Endothelial cell of umbilical vein (primary cell): ENCODE results near the gene MAP3K10. TPM values are rescaled to one million over a fixed set of nuclear protein-coding genes. Genes with fewer than 3 reads are reported as not detected.

ENCODE experiments used
- BruUV-seq: library from RNA; stranded (reverse); fragments of 400-500 nt; replicated peaks from 2 replicates; lab custom pipeline; 2021; lab: Mats Ljungman, UMichigan
- CTCF ChIA-PET: fragments of 300-600, 350-600 bp; sonication (Branson Sonifier 250); formaldehyde crosslinking; loops from one replicate; lab custom pipeline; 2021; ENCODE audit warnings: antibody characterized with exemption, inconsistent platforms; lab: Charles Lee
- POLR2A ChIA-PET: fragments of 300-600, 350-600 bp; sonication (Branson Sonifier 250); formaldehyde crosslinking; loops from one replicate; lab custom pipeline; 2021; ENCODE audit warnings: antibody characterized with exemption, inconsistent platforms; lab: Charles Lee
- DNase-seq: peaks from one replicate; pipeline ENCODE4 v3.0.0-alpha.2; 2011; ENCODE audit warnings: low read depth, low spot score
- FAIRE-seq: peaks from 2 replicates; lab custom pipeline; 2011; peaks lifted over from hg19 to GRCh38; lab: Jason Lieb, UNC
- H2AFZ ChIP-seq: 2 replicates; pipeline ENCODE4 v1.6.0; 2012; ENCODE audit warnings: low read depth, low read length, control low read depth, inconsistent platforms
- H3K27ac ChIP-seq: 2 replicates; pipeline ENCODE4 v1.5.1; 2011; ENCODE audit warnings: low read depth, mild to moderate bottlenecking, control low read depth, low read length, moderate library complexity; ENCODE audit not compliant: insufficient read depth
- H3K27me3 ChIP-seq, 2 experiments: 2 replicates each; pipeline versions ENCODE4 v1.6.0 to v1.6.1; 2011; ENCODE audit warnings: low read length in 2 of 2, mixed read lengths in 1 of 2; ENCODE audit not compliant: control insufficient read depth in 2 of 2, insufficient read depth in 2 of 2
- H3K36me3 ChIP-seq, 2 experiments: 2 replicates in 1 of 2; 3 replicates in 1 of 2; pipeline ENCODE4 v1.5.1; 2011; ENCODE audit warnings: low read length in 2 of 2, mild to moderate bottlenecking in 1 of 2, moderate library complexity in 1 of 2; ENCODE audit not compliant: control insufficient read depth in 2 of 2, insufficient read depth in 2 of 2; ENCODE audit errors: extremely low read depth in 1 of 2
- H3K4me1 ChIP-seq: 3 replicates; pipeline ENCODE4 v1.5.1; 2011; ENCODE audit warnings: mild to moderate bottlenecking, low read length; ENCODE audit not compliant: control insufficient read depth, insufficient read depth; ENCODE audit errors: extremely low read depth
- H3K4me2 ChIP-seq: 2 replicates; pipeline ENCODE4 v1.6.1; 2011; ENCODE audit warnings: low read length, control low read depth, mixed read lengths; ENCODE audit not compliant: insufficient read depth
- H3K4me3 ChIP-seq, 3 experiments: fragments of 200-600 bp in 1 of 3; sonication (generic), shearing (Covaris generic) in 1 of 3; replicated peaks in 1 of 3; 2 replicates each; pipeline ENCODE4 v1.5.1; 2011 to 2016; ENCODE audit warnings: control low read depth in 3 of 3, low read length in 3 of 3, mild to moderate bottlenecking in 2 of 3, inconsistent platforms in 1 of 3, low read depth in 1 of 3, moderate library complexity in 1 of 3; ENCODE audit not compliant: insufficient read depth in 1 of 3
- H3K79me2 ChIP-seq: 2 replicates; pipeline ENCODE4 v1.6.0; 2012; ENCODE audit warnings: low read length, inconsistent platforms; ENCODE audit not compliant: control insufficient read depth, insufficient read depth
- H3K9ac ChIP-seq: replicated peaks from 2 replicates; pipeline ENCODE3; 2011; ENCODE audit warnings: low read length, control low read depth; ENCODE audit not compliant: insufficient read depth; ENCODE audit errors: extremely low read depth
- H3K9me1 ChIP-seq: replicated peaks from 3 replicates; pipeline ENCODE4 v1.6.0; 2011; ENCODE audit warnings: mild to moderate bottlenecking, low read length; ENCODE audit not compliant: control insufficient read depth, insufficient read depth; ENCODE audit errors: extremely low read depth
- H3K9me3 ChIP-seq: replicated peaks from 2 replicates; pipeline ENCODE4 v1.5.1; 2012; ENCODE audit warnings: low read length, inconsistent platforms; ENCODE audit not compliant: control insufficient read depth, insufficient read depth
- H4K20me1 ChIP-seq: replicated peaks from 2 replicates; pipeline ENCODE3; 2011; ENCODE audit warnings: mild to moderate bottlenecking, low read length; ENCODE audit not compliant: control insufficient read depth, insufficient read depth; ENCODE audit errors: extremely low read depth
- CTCF ChIP-seq, 2 donors: IDR thresholded peaks; 1 replicate in 1 of 2; 2 replicates in 1 of 2; pipeline ENCODE4 v1.5.1; 2011; ENCODE audit warnings: low read length in 2 of 2, mild to moderate bottlenecking in 2 of 2, moderate library complexity in 2 of 2, control low read depth in 1 of 2, inconsistent platforms in 1 of 2, low read depth in 1 of 2; ENCODE audit not compliant: insufficient read depth in 1 of 2; ENCODE audit errors: extremely low read depth in 1 of 2
- EZH2 ChIP-seq: IDR thresholded peaks from 2 replicates; pipeline ENCODE4 v1.6.1; 2012; ENCODE audit warnings: borderline replicate concordance, low read depth, mild to moderate bottlenecking, moderate library complexity, low read length, inconsistent platforms; ENCODE audit not compliant: severe bottlenecking
- FOS ChIP-seq: IDR thresholded peaks from 2 replicates; pipeline ENCODE4 v1.6.1; 2011; ENCODE audit warnings: mild to moderate bottlenecking, low read length, moderate library complexity, borderline replicate concordance; ENCODE audit not compliant: insufficient read depth
- GATA2 ChIP-seq: IDR thresholded peaks from 2 replicates; pipeline ENCODE4 v1.7.0; 2011; ENCODE audit warnings: low read depth, mild to moderate bottlenecking, moderate library complexity, mixed read lengths, low read length; ENCODE audit not compliant: insufficient read length, insufficient read depth
- JUN ChIP-seq: IDR thresholded peaks from 2 replicates; pipeline ENCODE4 v1.6.1; 2011; ENCODE audit warnings: borderline replicate concordance, low read depth; ENCODE audit not compliant: insufficient read length, insufficient read depth
- MAX ChIP-seq: IDR thresholded peaks from 2 replicates; pipeline ENCODE4 v1.6.1; 2011; ENCODE audit not compliant: insufficient read depth, insufficient read length
- MYC ChIP-seq: IDR thresholded peaks from one replicate; pipeline ENCODE4 v1.6.1; 2011; ENCODE audit warnings: mild to moderate bottlenecking, low read depth, low read length
- POLR2A ChIP-seq: IDR thresholded peaks from 2 replicates; pipeline ENCODE4 v1.6.1; 2012; ENCODE audit warnings: low read depth, mild to moderate bottlenecking, control low read depth, low read length
- POLR2AphosphoS5 ChIP-seq: IDR thresholded peaks from 2 replicates; pipeline ENCODE4 v1.6.1; 2012; ENCODE audit warnings: low read depth, mild to moderate bottlenecking, control low read depth, low read length, moderate library complexity; ENCODE audit not compliant: insufficient read depth
- dilution Hi-C: fragments of 300-500 bp; cut with MboI; formaldehyde crosslinking; loops from one replicate; pipeline ENCODE4 v1.15.0; 2019; ENCODE audit warnings: low sequenced_read_pairs; ENCODE audit not compliant: extremely low pct_ligation_motif_present
- intact Hi-C: fragments of 100-400 bp; cut with micrococcal nuclease; formaldehyde crosslinking; loops from one replicate; pipeline ENCODE4 v1.10.0; 2022
- polyA plus RNA-seq, 4 experiments: library from polyadenylated mRNA; depleted of rRNA in 3 of 4; stranded (reverse) in 3 of 4; unstranded in 1 of 4; fragments of >200 nt; gene quantifications; 2 replicates each; pipeline versions ENCODE4 v1.2.1 to v1.2.3, GENCODE V29; 2011 to 2012; ENCODE audit warnings: missing spikeins in 1 of 4
- total RNA-seq: library from RNA; stranded (reverse); gene quantifications from 2 replicates; pipeline ENCODE4 v1.2.3, GENCODE V29; 2021

The MAP3K10 gene
- total and polyA plus RNA-seq, 2 donors (not counting 3 experiments of a cell fraction or from before 2014, with no cell fraction given) = 6.3 to 19.4 TPM

- Histone ChIP-seq H3K4me2 (no peak overlapping the region), H2AFZ (no peak overlapping the region), H3K4me3 (no peak overlapping the region), H3K27me3 (no peaks in the 10 kb centered on the region), H3K9me1 (no peaks in the 10 kb centered on the region), H3K27ac (no peak overlapping the region), H3K9ac (no peak overlapping the region), H3K36me3 (no peaks in the 10 kb centered on the region), H3K79me2 (no peaks in the 10 kb centered on the region), H3K9me3 (no peaks in the 10 kb centered on the region), H3K4me1 (no peaks in the 10 kb centered on the region), H4K20me1 (no peaks in the 10 kb centered on the region)
- POLR2A ChIA-PET = no interaction called here
- BruUV-seq = no TSS peak
- no peak for DNase-seq
- CTCF ChIA-PET = interaction anchor here (0.8 to 1.2 kb wide), 2 partner anchors 10 to 12 kb away, joined by 3 to 5 read pairs; no protein-coding TSS in a partner anchor
- dilution Hi-C loops (no loop called here), intact Hi-C loops (no loop called here)
- TF ChIP-seq POLR2AphosphoS5 = no peak
- no peak for TF ChIP-seq FOS
- no peak for TF ChIP-seq MYC
- TF ChIP-seq POLR2A = no peak
- TF ChIP-seq MAX = no peak
- TF ChIP-seq JUN = no peak
- no peak for TF ChIP-seq EZH2
- TF ChIP-seq GATA2 = no peak
- TF ChIP-seq CTCF (IDR thresholded peaks at IDR 0.05; ENCODE audit: extremely low read depth in 1 of 2, insufficient read depth in 1 of 2, low read depth in 1 of 2, low read length in 2 of 2) = no peak
- no peak for FAIRE-seq
Observed at GRCh38 chr19:40177286-40178070, 13.7 kb upstream of the MAP3K10 start.
